Activated B cell treated with CpG ODN at 0.5 μM for 24 hours (primary cell): ENCODE data around the gene TMA7B. TPM values are rescaled to one million over a fixed set of nuclear protein-coding genes. Genes with fewer than 3 reads are reported as not detected.

Source experiments
- ATAC-seq: fragments of 200-7000 bp; cut with Tn5 transposase; one replicate; pipeline ENCODE4 v1.10.0; 2021; ENCODE audit warnings: low read depth, mild to moderate bottlenecking, moderate library complexity
- CTCF ChIA-PET: fragments of 350-600 bp; sonication (Branson Sonifier 250); formaldehyde crosslinking; loops from one replicate; lab custom pipeline; 2021; ENCODE audit warnings: antibody characterized with exemption; lab: Charles Lee
- POLR2A ChIA-PET: fragments of 350-600 bp; sonication (Branson Sonifier 250); formaldehyde crosslinking; loops from one replicate; lab custom pipeline; 2021; ENCODE audit warnings: antibody characterized with exemption; lab: Charles Lee
- DNase-seq: peaks from one replicate; pipeline ENCODE4 v3.0.0; 2022
- H3K27ac Mint-ChIP-seq: one replicate; pipeline ENCODE4 v1.8.0; 2020; ENCODE audit warnings: mixed read lengths
- H3K27me3 Mint-ChIP-seq: one replicate; pipeline ENCODE4 v1.8.0; 2021; ENCODE audit warnings: mixed read lengths
- H3K36me3 Mint-ChIP-seq: one replicate; pipeline ENCODE4 v1.8.0; 2021; ENCODE audit warnings: low read depth, mixed read lengths
- H3K4me1 Mint-ChIP-seq: one replicate; pipeline ENCODE4 v1.8.0; 2021; ENCODE audit warnings: mixed read lengths
- H3K4me3 Mint-ChIP-seq: one replicate; pipeline ENCODE4 v1.8.0; 2020; ENCODE audit warnings: mild to moderate bottlenecking, mixed read lengths
- H3K9me3 Mint-ChIP-seq: one replicate; pipeline ENCODE4 v1.8.0; 2020; ENCODE audit warnings: mixed read lengths
- CTCF ChIP-seq: fragments of 200-600 bp; IDR thresholded peaks from one replicate; pipeline ENCODE4 v1.8.0; 2022; ENCODE audit warnings: antibody characterized with exemption, mild to moderate bottlenecking
- intact Hi-C: fragments of 100-400 bp; cut with micrococcal nuclease; formaldehyde crosslinking; loops from one replicate; pipeline ENCODE4 v1.15.1; 2024
- total RNA-seq: library from RNA; stranded (reverse); gene quantifications from 2 replicates; pipeline ENCODE4 v1.2.3, GENCODE V29; 2022

The TMA7B gene
- total RNA-seq, 1 donor from 2014 or later, result 0.58 TPM

GRCh38 chr22:39997421-39997820 is 37.2 kb downstream of the TMA7B start:
- TF ChIP-seq CTCF, result no peak
- Mint-ChIP-seq H3K9me3 (no peaks in the 10 kb centered on the region), H3K36me3 (no peaks in the 10 kb centered on the region), H3K4me3 (no peak overlapping the region), H3K4me1 (peaks cover 6% of the 10 kb centered on the region), H3K27ac (no peak overlapping the region), H3K27me3 (peaks cover 39% of the 10 kb centered on the region)
- ChIA-PET POLR2A (no interaction called here), CTCF (interaction anchor here (1.2 kb wide), 1 partner anchor 23 kb away, joined by 3 read pairs; no protein-coding TSS in a partner anchor)
- no peak for DNase-seq
- no peak for ATAC-seq
- intact Hi-C loops, result no loop called here

- Mint-ChIP-seq H3K27ac (no peak overlapping the region), H3K27me3 (peaks cover 37% of the 10 kb centered on the region), H3K9me3 (no peaks in the 10 kb centered on the region), H3K4me3 (no peak overlapping the region), H3K4me1 (peaks cover 6% of the 10 kb centered on the region), H3K36me3 (no peaks in the 10 kb centered on the region)
- CTCF ChIA-PET, result no interaction called here
- intact Hi-C loops, result no loop called here
- no peak for DNase-seq
- ATAC-seq, result no peak
- no peak for TF ChIP-seq CTCF
- POLR2A ChIA-PET, result no interaction called here
Measured at GRCh38 chr22:39997939-39998726, 37.9 kb downstream of the TMA7B start.

GRCh38 chr22:39999144-39999757 is 39.1 kb downstream of the TMA7B start:
- intact Hi-C loops, result no loop called here
- ATAC-seq, result no peak
- no peaks in the 10 kb centered on the region for H3K9me3 Mint-ChIP-seq
- ChIA-PET CTCF (interaction anchor here (0.8 kb wide), 1 partner anchor 52 kb away, joined by 3 read pairs; no protein-coding TSS in a partner anchor), POLR2A (no interaction called here)
- peaks cover 29% of the 10 kb centered on the region for H3K27me3 Mint-ChIP-seq
- no peak overlapping the region for H3K4me3 Mint-ChIP-seq
- H3K36me3 Mint-ChIP-seq, result no peaks in the 10 kb centered on the region
- H3K4me1 Mint-ChIP-seq, result no peaks in the 10 kb centered on the region
- DNase-seq, result no peak
- H3K27ac Mint-ChIP-seq, result no peak overlapping the region
- TF ChIP-seq CTCF, result no peak

- TF ChIP-seq CTCF, result no peak
- H3K9me3 Mint-ChIP-seq, result no peaks in the 10 kb centered on the region
- no peak for ATAC-seq
- POLR2A ChIA-PET, result interaction anchor here (0.6 kb wide), 1 partner anchor 1085 kb away, joined by 6 read pairs; no protein-coding TSS in a partner anchor
- CTCF ChIA-PET, result interaction anchor here (2.0 kb wide), 1 partner anchor 25 kb away, joined by 7 read pairs; no protein-coding TSS in a partner anchor
- no peaks in the 10 kb centered on the region for H3K4me1 Mint-ChIP-seq
- no peak overlapping the region for H3K4me3 Mint-ChIP-seq
- H3K27ac Mint-ChIP-seq, result no peak overlapping the region
- intact Hi-C loops, result no loop called here
- DNase-seq, result no peak
- no peaks in the 10 kb centered on the region for H3K36me3 Mint-ChIP-seq
- peaks cover 31% of the 10 kb centered on the region for H3K27me3 Mint-ChIP-seq
Measured at GRCh38 chr22:40000171-40000570, 40.0 kb downstream of the TMA7B start.

GRCh38 chr22:40001106-40001505 is 40.9 kb downstream of the TMA7B start:
- H3K9me3 Mint-ChIP-seq, result no peaks in the 10 kb centered on the region
- H3K27me3 Mint-ChIP-seq, result peaks cover 27% of the 10 kb centered on the region
- POLR2A ChIA-PET, result interaction anchor here (0.6 kb wide), 1 partner anchor 448 kb away, joined by 6 read pairs; no protein-coding TSS in a partner anchor
- H3K4me1 Mint-ChIP-seq, result no peaks in the 10 kb centered on the region
- H3K36me3 Mint-ChIP-seq, result no peaks in the 10 kb centered on the region
- CTCF ChIA-PET, result interaction anchor here (2.0 kb wide), 1 partner anchor 24 kb away, joined by 7 read pairs; no protein-coding TSS in a partner anchor
- intact Hi-C loops, result no loop called here
- DNase-seq (no peak), ATAC-seq (no peak)
- H3K4me3 Mint-ChIP-seq, result no peak overlapping the region
- no peak overlapping the region for H3K27ac Mint-ChIP-seq
- TF ChIP-seq CTCF, result no peak
